Measurements from ENCODE around the gene FBXL2. TPM values are rescaled to one million over a fixed set of nuclear protein-coding genes. Genes with fewer than 3 reads are reported as not detected.

Gene FBXL2, protein sequence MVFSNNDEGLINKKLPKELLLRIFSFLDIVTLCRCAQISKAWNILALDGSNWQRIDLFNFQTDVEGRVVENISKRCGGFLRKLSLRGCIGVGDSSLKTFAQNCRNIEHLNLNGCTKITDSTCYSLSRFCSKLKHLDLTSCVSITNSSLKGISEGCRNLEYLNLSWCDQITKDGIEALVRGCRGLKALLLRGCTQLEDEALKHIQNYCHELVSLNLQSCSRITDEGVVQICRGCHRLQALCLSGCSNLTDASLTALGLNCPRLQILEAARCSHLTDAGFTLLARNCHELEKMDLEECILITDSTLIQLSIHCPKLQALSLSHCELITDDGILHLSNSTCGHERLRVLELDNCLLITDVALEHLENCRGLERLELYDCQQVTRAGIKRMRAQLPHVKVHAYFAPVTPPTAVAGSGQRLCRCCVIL
- 10 to 100 TPM in 2 of 3 donors, 1 to 10 TPM in 1; 7.7 to 24.9 (median 19.7) TPM for total RNA-seq

DNA sequence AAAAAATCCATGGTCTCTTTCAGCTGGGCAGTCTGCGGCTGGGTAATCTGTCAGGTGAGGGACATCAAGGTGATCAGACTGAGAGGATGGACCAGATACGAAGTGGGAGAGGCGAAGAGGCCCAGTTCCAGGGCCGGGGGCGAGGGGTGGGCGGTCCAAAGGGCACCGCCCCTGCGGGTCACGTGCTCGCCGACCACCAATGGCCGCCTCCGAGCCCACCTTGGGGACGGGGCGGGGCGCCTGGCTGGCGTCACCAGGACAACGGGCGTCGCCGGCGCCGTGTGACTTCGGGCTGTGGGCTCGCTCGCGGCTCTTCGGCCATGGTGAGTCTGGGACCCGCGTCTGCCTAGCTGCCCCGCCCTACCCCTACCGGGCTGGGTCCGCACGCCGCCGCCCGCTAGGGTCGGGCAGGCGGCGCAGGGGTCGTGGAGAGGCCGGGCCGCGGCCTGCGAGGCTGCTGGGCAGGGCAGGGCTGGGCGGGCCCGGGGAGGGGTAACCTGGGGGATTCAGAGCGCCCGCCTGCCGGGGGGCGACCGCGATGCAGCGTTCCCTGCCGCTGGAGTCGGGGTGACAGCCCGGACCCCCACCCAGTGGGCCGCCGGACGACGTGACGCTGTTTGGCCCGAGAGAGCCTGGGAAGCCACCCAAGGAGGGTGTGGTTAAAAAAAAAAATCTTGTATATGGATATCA lies at the start of gene FBXL2:
Gene FBXL2, plus strand, starts transcription at position 250 of the 690 bp plus-strand sequence. Its CDS starts 71 bp downstream, at position 321.
- Histone ChIP-seq H3K27ac (peak within 1 kb of the TSS; percentile 78 to 80), H3K9me3 (peaks cover 0 to under 1% of the 10 kb centered on the region in 2 donors), H3K4me3 (peak within 1 kb of the TSS; percentile 85 to 98 (median 94)), H3K36me3 (no peaks in the 10 kb centered on the region), H3K4me1 (no peaks in the 10 kb centered on the region), H3K27me3 (no peaks in the 10 kb centered on the region)
- intact Hi-C loops (cut with DNase I; ENCODE audit: low total_unique reads) = no loop called here
- TF ChIP-seq POLR2AphosphoS5 (IDR thresholded peaks at IDR 0.05) (no peak), POLR2A (IDR thresholded peaks at IDR 0.05) (no peak)
- TF ChIP-seq, protein P1, sequence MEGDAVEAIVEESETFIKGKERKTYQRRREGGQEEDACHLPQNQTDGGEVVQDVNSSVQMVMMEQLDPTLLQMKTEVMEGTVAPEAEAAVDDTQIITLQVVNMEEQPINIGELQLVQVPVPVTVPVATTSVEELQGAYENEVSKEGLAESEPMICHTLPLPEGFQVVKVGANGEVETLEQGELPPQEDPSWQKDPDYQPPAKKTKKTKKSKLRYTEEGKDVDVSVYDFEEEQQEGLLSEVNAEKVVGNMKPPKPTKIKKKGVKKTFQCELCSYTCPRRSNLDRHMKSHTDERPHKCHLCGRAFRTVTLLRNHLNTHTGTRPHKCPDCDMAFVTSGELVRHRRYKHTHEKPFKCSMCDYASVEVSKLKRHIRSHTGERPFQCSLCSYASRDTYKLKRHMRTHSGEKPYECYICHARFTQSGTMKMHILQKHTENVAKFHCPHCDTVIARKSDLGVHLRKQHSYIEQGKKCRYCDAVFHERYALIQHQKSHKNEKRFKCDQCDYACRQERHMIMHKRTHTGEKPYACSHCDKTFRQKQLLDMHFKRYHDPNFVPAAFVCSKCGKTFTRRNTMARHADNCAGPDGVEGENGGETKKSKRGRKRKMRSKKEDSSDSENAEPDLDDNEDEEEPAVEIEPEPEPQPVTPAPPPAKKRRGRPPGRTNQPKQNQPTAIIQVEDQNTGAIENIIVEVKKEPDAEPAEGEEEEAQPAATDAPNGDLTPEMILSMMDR (IDR thresholded peaks at IDR 0.05) = no peak
- DNase-seq (ENCODE audit: low spot score in 2 of 2) = peak; percentile 51 to 70

DNA sequence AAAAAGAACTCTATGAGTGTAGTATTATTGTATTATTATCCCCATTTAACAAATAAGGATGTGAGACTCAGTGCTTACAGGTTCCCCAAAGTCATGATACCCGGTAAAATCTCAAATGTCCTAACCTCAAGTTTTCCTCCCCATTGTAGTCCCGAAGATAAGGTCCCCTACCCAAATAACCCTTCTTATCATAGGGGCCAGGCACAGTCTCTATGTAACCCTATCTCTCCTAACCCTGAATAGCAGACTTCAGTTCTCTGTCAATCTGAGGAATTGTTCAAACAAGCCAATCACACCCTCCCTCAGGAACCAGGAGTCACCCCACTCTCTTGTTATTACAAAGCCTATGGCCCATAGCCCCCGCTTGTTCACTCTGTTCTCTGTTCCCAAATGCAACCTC lies 48.2 kb upstream of the FBXL2 start:
- DNase-seq (ENCODE audit: low spot score in 2 of 2) = no peak
- Histone ChIP-seq H3K36me3 (no peaks in the 10 kb centered on the region), H3K27ac (no peak overlapping the region), H3K9me3 (no peaks in the 10 kb centered on the region), H3K4me3 (no peak overlapping the region), H3K27me3 (no peaks in the 10 kb centered on the region), H3K4me1 (no peaks in the 10 kb centered on the region)
- intact Hi-C loops (cut with DNase I; ENCODE audit: low total_unique reads) = no loop called here
- TF ChIP-seq POLR2A (IDR thresholded peaks at IDR 0.05) = no peak
- no peak for TF ChIP-seq POLR2AphosphoS5 (IDR thresholded peaks at IDR 0.05)
- TF ChIP-seq, protein P1 (IDR thresholded peaks at IDR 0.05) = no peak

DNA sequence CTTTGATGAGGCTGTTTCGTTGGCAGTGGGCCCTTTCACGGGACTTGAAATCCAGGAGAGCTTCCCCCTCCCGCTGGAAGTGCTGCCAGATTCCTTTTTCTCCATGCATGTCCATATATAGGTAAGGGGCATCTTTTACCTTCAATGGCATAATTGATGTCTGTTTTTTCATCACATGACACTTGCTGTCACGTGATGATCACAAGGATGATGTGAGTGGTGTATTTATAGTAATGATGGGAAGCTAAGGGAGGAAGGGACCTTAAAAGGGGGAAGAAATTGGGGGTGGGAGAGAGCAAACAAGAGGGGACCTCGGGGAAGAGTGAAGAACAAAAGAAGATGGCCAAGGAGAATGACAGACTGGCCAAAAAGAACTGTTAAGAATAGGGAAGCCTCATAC lies 47.3 kb upstream of the FBXL2 start:
- Histone ChIP-seq H3K4me3 (no peak overlapping the region), H3K4me1 (no peaks in the 10 kb centered on the region), H3K27me3 (no peaks in the 10 kb centered on the region), H3K27ac (no peak overlapping the region), H3K36me3 (no peaks in the 10 kb centered on the region), H3K9me3 (no peaks in the 10 kb centered on the region)
- TF ChIP-seq, protein P1 (IDR thresholded peaks at IDR 0.05) = no peak
- TF ChIP-seq POLR2AphosphoS5 (IDR thresholded peaks at IDR 0.05) (no peak), POLR2A (IDR thresholded peaks at IDR 0.05) (no peak)
- intact Hi-C loops (cut with DNase I; ENCODE audit: low total_unique reads) = no loop called here
- no peak for DNase-seq (ENCODE audit: low spot score in 2 of 2)

DNA sequence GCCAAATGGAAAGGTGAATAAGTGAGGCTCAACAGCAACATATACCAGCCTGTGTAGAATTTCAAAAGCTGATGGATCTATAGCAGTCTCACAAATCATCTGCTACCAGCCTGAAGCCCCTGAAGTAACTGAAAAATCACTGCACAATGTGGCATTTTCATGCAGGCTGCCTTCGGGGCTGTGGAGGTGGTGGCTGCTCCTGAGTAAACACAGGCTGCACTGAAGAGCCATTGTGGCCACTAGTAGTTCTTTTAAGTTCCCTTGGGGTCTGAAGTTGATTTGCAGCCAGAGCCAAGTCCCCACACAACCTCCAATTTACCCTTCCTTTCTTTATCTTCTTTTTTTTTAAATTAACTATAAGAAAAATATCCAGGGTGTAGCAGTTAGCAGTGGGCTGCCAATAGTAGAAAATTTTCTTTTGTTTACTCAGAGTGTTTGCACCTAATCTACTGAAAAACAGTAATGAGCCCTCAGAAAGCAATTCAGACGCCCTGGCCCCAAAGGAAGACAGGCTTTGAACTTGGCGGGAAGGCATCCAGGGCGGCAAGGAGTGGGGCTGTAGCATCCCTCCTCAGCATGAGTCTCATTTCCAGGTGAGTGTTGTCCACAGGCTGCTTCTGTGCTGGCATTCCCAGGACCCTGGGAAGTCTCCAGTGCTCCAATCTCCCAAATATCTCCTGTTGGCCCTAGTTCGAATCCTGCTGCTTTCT lies 45.3 kb upstream of the FBXL2 start:
- Histone ChIP-seq H3K4me1 (no peaks in the 10 kb centered on the region), H3K4me3 (no peak overlapping the region), H3K27me3 (no peaks in the 10 kb centered on the region), H3K36me3 (no peaks in the 10 kb centered on the region), H3K9me3 (no peaks in the 10 kb centered on the region), H3K27ac (no peak overlapping the region)
- no peak for TF ChIP-seq POLR2A (IDR thresholded peaks at IDR 0.05)
- TF ChIP-seq POLR2AphosphoS5 (IDR thresholded peaks at IDR 0.05) = no peak
- TF ChIP-seq, protein P1 (IDR thresholded peaks at IDR 0.05) = no peak
- intact Hi-C loops (cut with DNase I; ENCODE audit: low total_unique reads) = no loop called here
- DNase-seq (ENCODE audit: low spot score in 2 of 2) = no peak

Data from breast epithelium (tissue), 4 donors.